Esophagus muscularis mucosa (tissue), 4 donors: ENCODE data around the gene KIFBP.
"Not testable (repeated sequence)": the region's sequence is repeated elsewhere in the genome, so short reads cannot be mapped to it uniquely, and the experiment has no call there.

Source experiments
- EP300 ChIP-seq: sonication (generic); formaldehyde crosslinking; IDR thresholded peaks from one replicate; pipeline ENCODE4 v1.6.1; 2017; ENCODE audit warnings: antibody characterized with exemption
- POLR2A ChIP-seq: fragments of 450-650 bp; IDR thresholded peaks from one replicate; pipeline ENCODE4 v1.6.1; 2017; ENCODE audit warnings: antibody characterized with exemption, moderate library complexity, mild to moderate bottlenecking, low read depth
- TF ChIP-seq, protein P1 (sequence below), 3 experiments: fragments of 200-600 bp in 2 of 3; fragments of 450-650 bp in 1 of 3; sonication (generic) in 2 of 3; IDR thresholded peaks; one replicate each; pipeline ENCODE4 v1.5.1; 2017 to 2019; ENCODE audit warnings: antibody characterized with exemption in 3 of 3, mild to moderate bottlenecking in 2 of 3, moderate library complexity in 1 of 3

DNA sequence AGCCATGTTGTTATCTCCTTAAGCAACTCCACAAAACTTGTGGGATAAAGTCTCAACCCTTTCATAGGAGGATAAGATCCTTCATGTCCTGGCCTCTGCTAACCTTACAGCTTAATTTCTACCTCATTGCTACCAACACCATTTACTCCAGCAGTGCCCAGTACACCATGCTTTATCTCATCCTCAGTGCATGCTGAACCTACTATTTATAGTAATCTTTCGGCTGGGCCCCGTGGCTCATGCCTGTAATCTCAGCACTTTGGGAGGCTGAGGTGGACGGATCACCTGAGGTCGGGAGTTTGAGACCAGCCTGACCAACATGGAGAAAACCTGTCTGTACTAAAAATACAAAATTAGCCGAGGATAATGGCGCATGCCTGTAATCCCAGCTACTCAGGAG is 8.9 kb upstream of the KIFBP start:
- TF ChIP-seq POLR2A, EP300: not testable (repeated sequence)
- TF ChIP-seq, protein P1, sequence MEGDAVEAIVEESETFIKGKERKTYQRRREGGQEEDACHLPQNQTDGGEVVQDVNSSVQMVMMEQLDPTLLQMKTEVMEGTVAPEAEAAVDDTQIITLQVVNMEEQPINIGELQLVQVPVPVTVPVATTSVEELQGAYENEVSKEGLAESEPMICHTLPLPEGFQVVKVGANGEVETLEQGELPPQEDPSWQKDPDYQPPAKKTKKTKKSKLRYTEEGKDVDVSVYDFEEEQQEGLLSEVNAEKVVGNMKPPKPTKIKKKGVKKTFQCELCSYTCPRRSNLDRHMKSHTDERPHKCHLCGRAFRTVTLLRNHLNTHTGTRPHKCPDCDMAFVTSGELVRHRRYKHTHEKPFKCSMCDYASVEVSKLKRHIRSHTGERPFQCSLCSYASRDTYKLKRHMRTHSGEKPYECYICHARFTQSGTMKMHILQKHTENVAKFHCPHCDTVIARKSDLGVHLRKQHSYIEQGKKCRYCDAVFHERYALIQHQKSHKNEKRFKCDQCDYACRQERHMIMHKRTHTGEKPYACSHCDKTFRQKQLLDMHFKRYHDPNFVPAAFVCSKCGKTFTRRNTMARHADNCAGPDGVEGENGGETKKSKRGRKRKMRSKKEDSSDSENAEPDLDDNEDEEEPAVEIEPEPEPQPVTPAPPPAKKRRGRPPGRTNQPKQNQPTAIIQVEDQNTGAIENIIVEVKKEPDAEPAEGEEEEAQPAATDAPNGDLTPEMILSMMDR (IDR thresholded peaks at IDR 0.05), result not testable (repeated sequence)
